ENCODE measurements around the gene CDKN1B. TPM values are rescaled to one million over a fixed set of nuclear protein-coding genes. Genes with fewer than 3 reads are reported as not detected.
A peak's percentile ranks its signal among the peaks of the same experiment; 100 is the strongest.

CDKN1B gene
- total and polyA plus RNA-seq, 2 of the 13 experiments (the other 11 are each of a cell fraction or from before 2014, with no cell fraction given), result 20.1 to 37.2 TPM

GRCh38 chr12:12757121-12757520, 40.0 kb downstream of the CDKN1B start (continued):
- TF ChIP-seq TBX2 (CRISPR knock-in tag; IDR thresholded peaks at IDR 0.05; ENCODE audit: borderline replicate concordance), result no peak
- TF ChIP-seq KDM3A (CRISPR knock-in tag; IDR thresholded peaks at IDR 0.05; ENCODE audit: low read depth), result no peak
- TF ChIP-seq, protein P1, sequence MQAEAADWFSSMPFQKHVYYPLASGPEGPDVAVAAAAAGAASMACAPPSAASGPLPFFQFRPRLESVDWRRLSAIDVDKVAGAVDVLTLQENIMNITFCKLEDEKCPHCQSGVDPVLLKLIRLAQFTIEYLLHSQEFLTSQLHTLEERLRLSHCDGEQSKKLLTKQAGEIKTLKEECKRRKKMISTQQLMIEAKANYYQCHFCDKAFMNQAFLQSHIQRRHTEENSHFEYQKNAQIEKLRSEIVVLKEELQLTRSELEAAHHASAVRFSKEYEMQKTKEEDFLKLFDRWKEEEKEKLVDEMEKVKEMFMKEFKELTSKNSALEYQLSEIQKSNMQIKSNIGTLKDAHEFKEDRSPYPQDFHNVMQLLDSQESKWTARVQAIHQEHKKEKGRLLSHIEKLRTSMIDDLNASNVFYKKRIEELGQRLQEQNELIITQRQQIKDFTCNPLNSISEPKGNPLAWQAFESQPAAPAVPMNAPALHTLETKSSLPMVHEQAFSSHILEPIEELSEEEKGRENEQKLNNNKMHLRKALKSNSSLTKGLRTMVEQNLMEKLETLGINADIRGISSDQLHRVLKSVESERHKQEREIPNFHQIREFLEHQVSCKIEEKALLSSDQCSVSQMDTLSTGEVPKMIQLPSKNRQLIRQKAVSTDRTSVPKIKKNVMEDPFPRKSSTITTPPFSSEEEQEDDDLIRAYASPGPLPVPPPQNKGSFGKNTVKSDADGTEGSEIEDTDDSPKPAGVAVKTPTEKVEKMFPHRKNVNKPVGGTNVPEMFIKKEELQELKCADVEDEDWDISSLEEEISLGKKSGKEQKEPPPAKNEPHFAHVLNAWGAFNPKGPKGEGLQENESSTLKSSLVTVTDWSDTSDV (CRISPR knock-in tag; IDR thresholded peaks at IDR 0.05), result no peak
- no peak for TF ChIP-seq FOXK1 (CRISPR knock-in tag; IDR thresholded peaks at IDR 0.05; ENCODE audit: borderline replicate concordance, low read depth)

- Histone ChIP-seq H3K9ac (ENCODE audit: insufficient read depth, low read depth, low read length) (no peak overlapping the region), H3K79me2 (ENCODE audit: insufficient read depth, low read length) (no peaks in the 10 kb centered on the region), H3K4me2 (ENCODE audit: low read depth, low read length) (0 out of 2 replicates have a peak overlapping the region, but pooled peaks have one; percentile 4), H3K27ac (ENCODE audit: extremely low read length, insufficient read depth, low read length) (no peak overlapping the region), H4K20me1 (ENCODE audit: insufficient read depth, low read length) (no peaks in the 10 kb centered on the region), H3K36me3 (replicated peaks in 1 of 2; ENCODE audit: control insufficient read depth in 1 of 2, insufficient read depth in 2 of 2, low read length in 2 of 2) (no peaks in the 10 kb centered on the region), H3K27me3 (ENCODE audit: control insufficient read depth in 1 of 2, insufficient read depth in 2 of 2, low read length in 2 of 2) (no peaks in the 10 kb centered on the region), H2AFZ (ENCODE audit: low read length) (no peak overlapping the region), H3K4me3 (replicated peaks in 1 of 3; ENCODE audit: insufficient read depth in 1 of 3, low read depth in 2 of 3, low read length in 3 of 3) (no peak overlapping the region), H3K9me3 (ENCODE audit: low read length) (no peaks in the 10 kb centered on the region), H3K4me1 (ENCODE audit: insufficient read depth, low read length) (peaks cover 11% of the 10 kb centered on the region; the same call in 1 of the 2 replicates)
- CTCF ChIA-PET (ENCODE audit: low intra/inter-chr PET ratio, low total read pairs), result no interaction called here
- BruUV-seq (replicated peaks), result no TSS peak
- in situ Hi-C loops (cut with HindIII; ENCODE audit: extremely low pct_ligation_motif_present, low pct_unique_long_range_greater_than_20kb), result no loop called here
- ATAC-seq (no peak), DNase-seq (ENCODE audit: low spot score) (no peak), FAIRE-seq (no peak)
- WGBS (ENCODE audit: low lambda C conversion rate), result 64% methylated on average over 7 of the region's 7 CpGs
- POLR2A ChIA-PET, result no interaction called here
- intact Hi-C loops (cut with micrococcal nuclease; ENCODE audit: unreplicated experiment), result no loop called here
- no peak for TF ChIP-seq BRD4 (CRISPR knock-in tag; IDR thresholded peaks at IDR 0.05)
- no peak for TF ChIP-seq NKX3-1 (CRISPR knock-in tag; IDR thresholded peaks at IDR 0.05)
- no peak for TF ChIP-seq NONO (IDR thresholded peaks at IDR 0.05)
- no peak for TF ChIP-seq NONO (CRISPR knock-in tag; conservative IDR thresholded peaks at IDR 0.05)
- TF ChIP-seq ASH2L (IDR thresholded peaks at IDR 0.05; ENCODE audit: insufficient read length, low read depth, low read length), result no peak
- TF ChIP-seq BCL6 (CRISPR knock-in tag; IDR thresholded peaks at IDR 0.05), result no peak
- no peak for TF ChIP-seq HOXA7 (CRISPR knock-in tag; IDR thresholded peaks at IDR 0.05)
- no peak for TF ChIP-seq ZNF549 (CRISPR knock-in tag; IDR thresholded peaks at IDR 0.05)
- TF ChIP-seq CTCF (CRISPR knock-in tag; IDR thresholded peaks at IDR 0.05), result no peak
- TF ChIP-seq ZSCAN29 (CRISPR knock-in tag; conservative IDR thresholded peaks at IDR 0.05), result no peak
- no peak for TF ChIP-seq CHD2 (IDR thresholded peaks at IDR 0.05; ENCODE audit: low read depth, low read length)
- TF ChIP-seq ZBTB3 (CRISPR knock-in tag; IDR thresholded peaks at IDR 0.05; ENCODE audit: borderline replicate concordance, low read depth), result no peak
- TF ChIP-seq EED (CRISPR knock-in tag; IDR thresholded peaks at IDR 0.05), result no peak
- no peak for TF ChIP-seq RBM39 (IDR thresholded peaks at IDR 0.05; ENCODE audit: low read depth, low read length, poor library complexity, severe bottlenecking)
- TF ChIP-seq NFKBIZ (CRISPR knock-in tag; IDR thresholded peaks at IDR 0.05), result no peak
These were observed 42.2 kb downstream of the CDKN1B start for GRCh38 chr12:12759234-12759915.
